Fibroblast of upper back skin (primary cell): Measurements from ENCODE around the gene UQCR10.
"Not testable (repeated sequence)": the region's sequence is repeated elsewhere in the genome, so short reads cannot be mapped to it uniquely, and the experiment has no call there.

ENCODE experiments used
- DNase-seq: peaks from one replicate; pipeline ENCODE4 v3.0.0-alpha.2; 2013

The UQCR10 gene

GRCh38 chr22:29737251-29738117 is 29.7 kb upstream of the UQCR10 start:
- DNase-seq = no peak

- DNase-seq = no peak
Measured at GRCh38 chr22:29738118-29738815, 28.9 kb upstream of the UQCR10 start.

- no peak for DNase-seq
Measured at GRCh38 chr22:29739346-29739875, 27.8 kb upstream of the UQCR10 start.

GRCh38 chr22:29740216-29740615 is 27.0 kb upstream of the UQCR10 start:
- DNase-seq = no peak

- no peak for DNase-seq
Measured at GRCh38 chr22:29741926-29742325, 25.2 kb upstream of the UQCR10 start.

- DNase-seq = no peak
Measured at GRCh38 chr22:29742326-29742725, 24.8 kb upstream of the UQCR10 start.

GRCh38 chr22:29744902-29745301 is 22.3 kb upstream of the UQCR10 start:
- DNase-seq = peak; percentile 42

- no peak for DNase-seq
Measured at GRCh38 chr22:29747832-29748231, 19.3 kb upstream of the UQCR10 start.

- no peak for DNase-seq
Measured at GRCh38 chr22:29748248-29748893, 18.8 kb upstream of the UQCR10 start.

- DNase-seq = no peak
Measured at GRCh38 chr22:29750029-29750428, 17.1 kb upstream of the UQCR10 start.

GRCh38 chr22:29750559-29751538 is 16.3 kb upstream of the UQCR10 start:
- DNase-seq = no peak

GRCh38 chr22:29751669-29752068 is 15.5 kb upstream of the UQCR10 start:
- no peak for DNase-seq

- DNase-seq = no peak
Measured at GRCh38 chr22:29753808-29754657, 13.1 kb upstream of the UQCR10 start.

GRCh38 chr22:29754658-29755395 is 12.3 kb upstream of the UQCR10 start:
- not testable (repeated sequence) for DNase-seq

- DNase-seq = no peak
Measured at GRCh38 chr22:29755889-29756288, 11.3 kb upstream of the UQCR10 start.

GRCh38 chr22:29756341-29756740 is 10.8 kb upstream of the UQCR10 start:
- no peak for DNase-seq

- DNase-seq = no peak
Measured at GRCh38 chr22:29757096-29757495, 10.1 kb upstream of the UQCR10 start.

GRCh38 chr22:29758068-29758622 is 9.0 kb upstream of the UQCR10 start:
- DNase-seq = no peak

GRCh38 chr22:29758959-29759358 is 8.2 kb upstream of the UQCR10 start:
- no peak for DNase-seq

- no peak for DNase-seq
Measured at GRCh38 chr22:29762263-29762662, 4.9 kb upstream of the UQCR10 start.
